ENCODE data around the gene NXF2.
"Not testable (repeated sequence)": the region's sequence is repeated elsewhere in the genome, so short reads cannot be mapped to it uniquely, and the experiment has no call there.

NXF2 gene

DNA sequence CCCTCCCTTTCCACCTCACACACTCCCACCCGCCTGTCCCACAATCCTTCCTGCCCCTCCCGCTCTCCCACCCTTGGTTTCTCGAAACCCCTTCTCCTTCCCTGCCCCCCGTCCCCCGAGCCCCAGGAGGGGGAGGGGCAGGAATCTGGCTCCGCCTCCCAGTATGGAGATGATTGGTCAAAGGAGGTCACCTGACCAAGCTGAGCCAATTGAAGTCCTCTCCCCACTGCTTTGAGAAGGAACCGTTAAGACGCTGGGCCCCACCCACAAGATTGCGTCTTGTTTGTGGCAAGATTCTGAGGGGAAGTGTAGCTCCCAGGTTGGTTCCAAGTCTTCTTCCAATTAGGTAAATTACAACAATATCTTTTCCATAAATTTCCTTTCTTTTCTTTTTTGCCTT is at the start of gene NXF2:
Gene NXF2 (plus strand): TSS at position 275 of the 400 bp plus-strand sequence. CDS start 59,912 bp downstream, outside the sequence.
- not testable (repeated sequence) for DNase-seq

- DNase-seq, result not testable (repeated sequence)
Measured at GRCh38 chrX:102207940-102208339, 39.0 kb upstream of the NXF2 start.

- not testable (repeated sequence) for DNase-seq
Measured at GRCh38 chrX:102214986-102215385, 32.0 kb upstream of the NXF2 start, which contains the start of gene TCP11X1. Gene TCP11X1 (plus strand): TSS chrX:102215301.

GRCh38 chrX:102216497-102216896 is 30.5 kb upstream of the NXF2 start:
- DNase-seq, result not testable (repeated sequence)

DNA sequence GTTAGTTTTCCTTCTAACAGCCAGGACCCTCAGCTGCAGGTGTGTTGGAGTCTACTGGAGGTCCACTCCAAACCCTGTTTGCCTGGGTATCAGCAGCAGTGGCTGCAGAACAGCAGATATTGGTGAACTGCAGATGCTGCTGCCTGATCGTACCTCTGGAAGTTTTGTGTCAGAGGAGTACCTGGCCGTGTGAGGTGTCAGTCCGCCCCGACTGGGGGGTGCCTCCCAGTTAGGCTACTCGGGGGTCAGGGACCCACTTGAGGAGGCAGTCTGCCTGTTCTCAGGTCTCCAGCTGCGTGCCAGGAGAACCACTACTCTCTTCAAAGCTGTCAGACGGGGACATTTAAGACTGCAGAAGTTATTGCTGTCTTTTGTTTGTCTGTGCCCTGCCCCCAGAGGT is 11.3 kb upstream of the NXF2 start:
- not testable (repeated sequence) for DNase-seq

- not testable (repeated sequence) for DNase-seq
Measured at GRCh38 chrX:102240265-102240664, 6.7 kb upstream of the NXF2 start.

- not testable (repeated sequence) for DNase-seq
Measured at GRCh38 chrX:102272231-102272630, 25.3 kb downstream of the NXF2 start.

DNA sequence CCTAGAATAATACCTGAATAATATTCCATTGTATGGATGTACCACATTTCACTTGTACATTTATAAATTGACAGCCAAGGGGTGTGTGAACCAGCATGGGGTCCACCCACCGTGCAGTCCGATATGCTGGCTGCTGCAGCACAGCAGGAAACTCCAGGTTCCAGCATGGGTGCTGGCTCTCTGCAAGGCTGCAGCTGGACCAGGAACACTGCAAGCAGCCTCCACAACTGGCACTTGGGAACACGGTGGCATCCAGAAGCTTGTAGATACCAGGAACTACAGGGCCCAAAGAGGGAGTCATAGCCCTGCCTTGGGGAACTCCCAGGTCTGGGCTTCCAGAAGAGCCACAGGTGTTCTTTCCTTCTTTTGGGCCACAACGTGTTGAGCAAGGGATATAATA is 91.2 kb downstream of the NXF2 start:
- no peak for DNase-seq

- DNase-seq, result no peak
Measured at GRCh38 chrX:102339312-102340298, 92.6 kb downstream of the NXF2 start.

DNA sequence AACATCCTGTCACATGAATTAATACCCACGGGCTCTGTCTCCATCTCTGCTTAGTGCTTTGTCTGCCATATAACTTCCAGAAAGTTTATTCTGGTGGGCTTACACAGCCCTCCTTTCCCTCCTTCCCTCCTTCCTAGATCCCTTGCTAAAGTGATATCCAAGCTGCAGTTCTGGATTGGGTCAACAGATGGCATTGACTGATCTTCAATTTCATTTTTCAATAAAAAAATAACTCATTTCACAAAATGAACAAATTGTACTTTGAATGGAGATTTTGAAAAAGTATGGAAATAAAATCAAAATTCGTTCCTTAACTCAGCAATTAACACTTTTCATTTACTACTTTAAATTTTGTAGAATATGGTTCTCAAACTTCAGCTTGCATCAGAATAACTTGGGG is 94.9 kb downstream of the NXF2 start:
- no peak for DNase-seq

GRCh38 chrX:102345916-102346315 is 98.9 kb downstream of the NXF2 start:
- DNase-seq, result no peak

Data from hypothalamus (tissue), 51 donors.